ENCODE results near the gene TIMP2.

DNA sequence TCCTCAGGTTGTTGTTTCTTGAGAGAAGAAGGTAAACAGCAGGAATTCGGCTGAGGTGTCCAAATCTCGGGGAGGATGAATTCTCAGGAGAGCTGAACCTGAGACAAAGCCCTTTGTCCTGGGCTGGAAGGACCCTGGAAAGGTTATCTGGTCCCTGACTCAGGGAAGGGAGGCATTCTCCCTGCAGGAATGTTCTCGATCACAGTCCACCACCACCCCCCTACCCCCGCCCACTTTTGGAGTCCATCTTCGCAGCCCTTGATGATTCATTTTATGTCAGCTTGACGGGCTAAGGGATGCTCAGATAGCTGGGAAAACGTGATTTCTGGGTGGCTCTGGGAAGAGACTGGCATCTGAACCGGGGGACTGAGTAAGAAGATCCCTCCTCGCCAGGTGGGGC, 20.8 kb downstream of the TIMP2 start:
- no peak for TF ChIP-seq GATA3 (IDR thresholded peaks at IDR 0.05; ENCODE audit: low read depth, low read length)
- no peak for TF ChIP-seq GATA2 (IDR thresholded peaks at IDR 0.05; ENCODE audit: low read depth, low read length)
